CMK (cell line): ENCODE results near the gene UCHL5.

ENCODE experiments used
- DNase-seq: peaks from one replicate; pipeline ENCODE4 v3.0.0-alpha.2; 2010; ENCODE audit warnings: low read depth

The UCHL5 gene

DNA sequence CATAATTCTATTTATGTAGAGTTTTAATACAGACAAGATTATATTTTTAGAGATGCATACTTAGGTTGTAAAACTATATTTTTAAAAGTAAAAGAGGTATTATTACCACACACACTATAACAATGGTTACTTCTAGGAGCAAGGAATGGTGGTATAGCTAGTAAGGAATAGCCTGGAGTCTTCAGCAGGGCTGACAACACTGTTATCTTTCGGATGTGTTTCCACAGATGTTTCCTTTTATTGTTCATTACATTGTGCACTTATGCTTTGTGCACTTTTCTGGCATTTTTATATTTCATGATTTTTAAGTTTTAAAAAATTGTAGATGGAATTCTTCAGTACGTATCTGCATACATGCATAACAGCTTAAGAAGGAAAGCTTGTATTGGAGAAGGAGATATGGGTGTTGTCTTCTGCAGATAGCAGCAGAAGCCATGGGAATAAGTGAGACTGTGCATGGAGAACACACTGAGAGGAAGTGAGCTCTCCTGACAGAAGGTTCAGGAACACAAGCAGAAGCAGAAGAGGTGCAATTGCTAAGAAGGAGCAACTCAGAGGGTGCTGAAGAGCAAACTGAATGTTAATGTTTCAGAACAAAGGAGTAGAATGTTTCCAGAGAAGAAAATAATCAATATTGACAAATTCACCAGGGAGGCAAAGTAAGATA is 91.8 kb downstream of the UCHL5 start:
- peak; percentile 17 for DNase-seq

DNA sequence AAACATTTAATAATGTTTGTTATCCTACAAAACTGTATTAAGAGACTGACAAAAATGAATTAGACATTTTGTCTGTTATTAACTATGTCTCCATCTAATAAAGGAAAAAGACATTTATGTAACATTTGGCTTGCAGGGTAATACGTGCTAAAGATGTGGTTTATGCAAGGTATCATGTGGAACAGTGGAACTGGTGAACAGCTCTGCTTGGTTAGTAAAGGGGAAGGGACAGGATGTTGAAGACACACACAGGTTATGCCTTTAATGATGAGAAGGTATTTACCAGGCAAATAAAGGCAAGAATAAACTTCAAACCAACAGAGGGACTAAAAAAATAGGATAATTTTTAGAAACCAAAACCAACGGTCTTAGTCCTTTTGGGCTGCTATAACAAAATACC is 93.1 kb downstream of the UCHL5 start:
- DNase-seq: no peak

DNA sequence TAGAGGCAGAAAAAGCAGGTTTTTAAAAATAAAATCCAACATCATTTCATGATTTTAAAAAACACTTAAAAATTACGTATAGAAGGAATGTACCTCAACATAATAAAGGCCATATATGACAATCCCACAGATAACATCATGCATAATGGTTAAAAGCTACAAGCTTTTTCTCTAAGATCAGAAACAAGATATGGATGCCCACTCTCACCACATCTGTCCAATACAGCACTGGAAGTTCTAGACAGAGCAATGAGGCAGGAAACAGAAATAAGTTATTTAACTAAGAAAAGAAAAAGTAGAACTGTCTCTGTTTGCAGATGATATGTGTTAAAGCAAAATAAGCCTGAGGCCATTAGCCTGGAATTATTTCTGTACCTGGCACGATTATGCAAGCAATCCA is 96.3 kb downstream of the UCHL5 start:
- no peak for DNase-seq
